GM13976 (cell line): Measurements from ENCODE around the gene DYRK3.

Experiments
- DNase-seq: peaks from one replicate; pipeline ENCODE4 v3.0.0; 2012; ENCODE audit warnings: low spot score
- CTCF ChIP-seq: IDR thresholded peaks from 2 replicates; pipeline ENCODE4 v1.5.1; 2012; ENCODE audit warnings: borderline replicate concordance, mild to moderate bottlenecking; ENCODE audit not compliant: insufficient read depth; ENCODE audit errors: extremely low read depth, missing control alignments, control extremely low read depth
- in situ Hi-C: fragments of 300-500 bp; cut with MboI; formaldehyde crosslinking; loops from one replicate; pipeline ENCODE4 v1.12.0; 2022; ENCODE audit warnings: low sequenced_read_pairs, mixed read lengths, inconsistent platforms; ENCODE audit not compliant: unreplicated experiment

The DYRK3 gene

GRCh38 chr1:206653715-206654459 is 18.6 kb downstream of the DYRK3 start:
- no peak for DNase-seq
- in situ Hi-C loops: no loop called here
- no peak for TF ChIP-seq CTCF

GRCh38 chr1:206654828-206655227 is 19.5 kb downstream of the DYRK3 start:
- in situ Hi-C loops: no loop called here
- no peak for TF ChIP-seq CTCF
- no peak for DNase-seq

DNA sequence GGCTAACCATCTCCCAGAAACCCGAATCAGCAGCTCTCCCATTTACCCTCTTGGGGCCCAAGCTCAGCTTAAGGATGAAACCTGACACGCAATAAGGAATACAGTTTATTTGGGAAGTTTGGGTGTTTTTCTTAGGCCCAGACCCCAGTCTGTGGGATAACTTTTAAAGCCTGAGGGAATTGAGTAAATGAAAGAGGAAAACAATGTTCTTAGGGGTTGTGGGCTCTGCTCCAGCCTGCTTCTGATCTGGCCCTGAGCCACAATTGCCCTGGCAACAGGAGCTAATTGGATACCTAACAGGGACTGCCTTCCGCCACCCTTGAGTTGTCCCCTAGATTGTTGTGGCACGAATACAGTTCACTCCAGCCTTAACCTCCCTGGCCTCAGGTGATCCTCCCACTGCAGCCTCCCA is 20.1 kb downstream of the DYRK3 start:
- DNase-seq: no peak
- no peak for TF ChIP-seq CTCF
- in situ Hi-C loops: no loop called here

GRCh38 chr1:206656936-206657335 is 21.6 kb downstream of the DYRK3 start:
- in situ Hi-C loops: no loop called here
- no peak for TF ChIP-seq CTCF
- DNase-seq: no peak

GRCh38 chr1:206657751-206658150 is 22.4 kb downstream of the DYRK3 start:
- in situ Hi-C loops: no loop called here
- no peak for TF ChIP-seq CTCF
- DNase-seq: no peak

DNA sequence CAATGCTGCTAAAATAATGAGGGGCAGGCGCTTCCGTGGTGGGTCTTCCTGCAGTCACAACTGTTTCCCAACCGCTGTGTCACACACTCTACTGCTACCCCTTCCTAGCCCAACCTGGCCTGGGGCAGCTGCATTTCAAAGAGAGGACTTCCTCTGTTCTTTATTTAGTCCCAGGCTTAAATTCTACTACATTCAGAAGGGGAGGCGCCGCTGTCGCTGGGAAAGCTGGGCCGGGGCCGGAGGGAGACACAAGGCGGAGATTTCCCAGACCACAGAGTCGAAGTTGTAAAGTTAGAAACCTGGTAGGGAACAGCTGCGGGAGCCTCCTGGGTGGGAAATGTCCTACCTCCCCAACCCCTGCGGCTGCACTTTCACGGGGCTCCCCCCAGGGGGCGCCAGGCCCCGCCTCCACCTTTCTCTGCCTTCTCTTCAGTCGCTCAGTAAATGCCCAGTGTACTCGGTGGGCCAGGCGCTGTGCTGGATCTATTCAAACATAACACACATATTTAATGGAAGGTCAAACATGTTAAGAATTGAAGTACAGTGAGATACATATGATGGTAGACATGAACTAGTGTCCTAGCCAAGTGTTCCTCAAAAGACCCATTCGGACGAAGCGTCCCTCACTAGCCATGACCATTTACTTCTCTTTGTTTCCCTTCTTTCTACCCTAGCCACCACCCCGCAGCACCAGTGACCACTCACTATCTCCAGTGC is 23.1 kb downstream of the DYRK3 start:
- TF ChIP-seq CTCF: peak; percentile 73
- DNase-seq: peak; percentile 83
- in situ Hi-C loops: no loop called here

DNA sequence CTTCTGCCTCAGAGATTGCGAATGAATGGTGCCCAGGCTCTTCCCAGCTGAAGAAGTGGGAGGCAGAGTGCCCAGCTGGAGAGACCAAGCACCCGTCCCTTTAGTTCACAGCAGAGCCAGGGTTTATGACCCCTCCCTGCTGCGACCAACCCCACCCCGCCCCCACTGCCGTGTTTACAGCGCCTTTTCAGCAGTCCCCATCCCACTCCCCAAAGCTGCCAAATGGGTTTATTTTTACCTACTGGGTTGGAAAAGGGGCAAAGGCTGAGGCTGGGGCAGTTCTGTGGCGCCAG is 23.6 kb downstream of the DYRK3 start:
- in situ Hi-C loops: no loop called here
- TF ChIP-seq CTCF: no peak
- no peak for DNase-seq
